ENCODE measurements around the gene ADGRD2.

DNA sequence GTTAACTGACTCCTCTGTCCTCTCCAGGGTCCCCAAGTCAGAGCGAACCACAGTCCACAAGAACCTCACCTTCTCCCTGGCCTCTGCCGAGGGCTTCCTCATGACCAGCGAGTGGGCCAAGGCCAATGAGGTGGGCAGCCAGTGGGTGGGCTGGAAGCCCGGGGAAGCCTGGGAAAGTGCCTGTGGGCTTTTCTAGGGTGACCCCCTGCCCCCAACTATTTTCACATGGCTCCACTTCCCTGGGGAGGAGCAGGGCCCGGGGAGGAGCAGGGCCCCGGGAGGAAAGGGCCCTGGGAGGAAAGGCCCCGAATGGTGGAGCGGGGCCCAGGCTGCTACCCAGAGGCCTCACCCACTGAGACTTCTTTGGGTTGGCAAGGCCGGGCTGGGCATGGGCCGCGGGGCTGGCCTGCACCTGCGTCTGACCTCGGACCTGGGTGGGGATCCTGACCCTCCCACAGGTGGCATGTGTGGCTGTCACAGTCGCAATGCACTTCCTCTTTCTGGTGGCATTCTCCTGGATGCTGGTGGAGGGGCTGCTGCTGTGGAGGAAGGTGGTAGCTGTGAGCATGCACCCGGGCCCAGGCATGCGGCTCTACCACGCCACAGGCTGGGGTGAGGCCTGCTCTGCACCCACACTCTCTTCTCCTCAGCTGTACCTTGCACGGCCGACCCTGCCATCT, 17.9 kb downstream of the ADGRD2 start:
- TF ChIP-seq, protein P1, sequence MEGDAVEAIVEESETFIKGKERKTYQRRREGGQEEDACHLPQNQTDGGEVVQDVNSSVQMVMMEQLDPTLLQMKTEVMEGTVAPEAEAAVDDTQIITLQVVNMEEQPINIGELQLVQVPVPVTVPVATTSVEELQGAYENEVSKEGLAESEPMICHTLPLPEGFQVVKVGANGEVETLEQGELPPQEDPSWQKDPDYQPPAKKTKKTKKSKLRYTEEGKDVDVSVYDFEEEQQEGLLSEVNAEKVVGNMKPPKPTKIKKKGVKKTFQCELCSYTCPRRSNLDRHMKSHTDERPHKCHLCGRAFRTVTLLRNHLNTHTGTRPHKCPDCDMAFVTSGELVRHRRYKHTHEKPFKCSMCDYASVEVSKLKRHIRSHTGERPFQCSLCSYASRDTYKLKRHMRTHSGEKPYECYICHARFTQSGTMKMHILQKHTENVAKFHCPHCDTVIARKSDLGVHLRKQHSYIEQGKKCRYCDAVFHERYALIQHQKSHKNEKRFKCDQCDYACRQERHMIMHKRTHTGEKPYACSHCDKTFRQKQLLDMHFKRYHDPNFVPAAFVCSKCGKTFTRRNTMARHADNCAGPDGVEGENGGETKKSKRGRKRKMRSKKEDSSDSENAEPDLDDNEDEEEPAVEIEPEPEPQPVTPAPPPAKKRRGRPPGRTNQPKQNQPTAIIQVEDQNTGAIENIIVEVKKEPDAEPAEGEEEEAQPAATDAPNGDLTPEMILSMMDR (IDR thresholded peaks at IDR 0.05; ENCODE audit: low read depth, low read length), result no peak
- no peak for TF ChIP-seq EZH2phosphoT487 (IDR thresholded peaks at IDR 0.05; ENCODE audit: low read depth)

Measured in OCI-LY3 (cell line).